Loucy (cell line): ENCODE data around the gene IGF1R.

Experiments used
- H2AFZ ChIP-seq: fragments of 200-600 bp; sonication (generic); 2 replicates; pipeline ENCODE4 v1.6.0; 2016; ENCODE audit warnings: antibody characterized with exemption, mild to moderate bottlenecking, low read length, moderate library complexity
- H3F3A ChIP-seq: fragments of 200-600 bp; 2 replicates; pipeline ENCODE4 v1.6.0; 2016; ENCODE audit warnings: antibody characterized with exemption, low read depth, mild to moderate bottlenecking
- H3K27me3 ChIP-seq: fragments of 200-600 bp; sonication (generic); 2 replicates; pipeline ENCODE4 v1.6.1; 2014; ENCODE audit warnings: low read length, mild to moderate bottlenecking; ENCODE audit not compliant: insufficient read depth, poor library complexity, severe bottlenecking
- H3K36me3 ChIP-seq: fragments of 200-600 bp; sonication (generic); 2 replicates; pipeline ENCODE4 v1.6.1; 2016; ENCODE audit warnings: low read length; ENCODE audit not compliant: insufficient read depth
- H3K4me1 ChIP-seq: fragments of 200-600 bp; sonication (generic); 2 replicates; pipeline ENCODE4 v1.5.1; 2014; ENCODE audit warnings: low read length, mild to moderate bottlenecking; ENCODE audit not compliant: insufficient read depth, poor library complexity, severe bottlenecking
- H3K4me2 ChIP-seq: fragments of 200-600 bp; sonication (generic); 2 replicates; pipeline ENCODE4 v1.6.0; 2014; ENCODE audit warnings: antibody characterized with exemption, low read length, low read depth, mild to moderate bottlenecking; ENCODE audit not compliant: poor library complexity, severe bottlenecking
- H3K4me3 ChIP-seq: fragments of 200-600 bp; sonication (generic); 2 replicates; pipeline ENCODE4 v1.5.1; 2014; ENCODE audit warnings: low read length, mild to moderate bottlenecking, mixed read lengths; ENCODE audit not compliant: poor library complexity, severe bottlenecking
- H3K79me2 ChIP-seq: fragments of 200-600 bp; sonication (generic); 2 replicates; pipeline ENCODE4 v1.6.1; 2014; ENCODE audit warnings: low read length; ENCODE audit not compliant: insufficient read depth
- H3K9ac ChIP-seq: fragments of 200-600 bp; sonication (generic); 2 replicates; pipeline ENCODE4 v1.6.0; 2014; ENCODE audit warnings: mild to moderate bottlenecking, low read depth, low read length, moderate library complexity; ENCODE audit not compliant: poor library complexity, severe bottlenecking
- H3K9me2 ChIP-seq: fragments of 200-600 bp; sonication (generic); replicated peaks from 2 replicates; pipeline ENCODE4 v1.6.1; 2016; ENCODE audit warnings: low read depth, low read length, mixed read lengths
- H3K9me3 ChIP-seq: fragments of 200-600 bp; sonication (generic); 2 replicates; pipeline ENCODE4 v1.6.1; 2014; ENCODE audit warnings: mild to moderate bottlenecking, antibody characterized with exemption, low read length, low read depth; ENCODE audit not compliant: insufficient read depth
- H4K20me1 ChIP-seq: fragments of 200-600 bp; sonication (generic); 2 replicates; pipeline ENCODE4 v1.6.0; 2014; ENCODE audit warnings: antibody characterized with exemption, low read length, mild to moderate bottlenecking; ENCODE audit not compliant: insufficient read depth, poor library complexity, severe bottlenecking
- EZH2phosphoT487 ChIP-seq: fragments of 200-600 bp; IDR thresholded peaks from 2 replicates; pipeline ENCODE4 v1.6.1; 2018; ENCODE audit warnings: antibody characterized with exemption, mild to moderate bottlenecking, moderate library complexity, borderline replicate concordance
- TF ChIP-seq, protein P1 (sequence below): fragments of 200-600 bp; sonication (generic); conservative IDR thresholded peaks from 2 replicates; pipeline ENCODE4 v1.5.1; 2014; ENCODE audit warnings: mild to moderate bottlenecking, antibody characterized with exemption, low read length

IGF1R gene

GRCh38 chr15:98893401-98893800, 245.1 kb downstream of the IGF1R start:
- no peaks in the 10 kb centered on the region for H3K9me3 ChIP-seq
- peaks cover 8% of the 10 kb centered on the region; the same call in 1 of the 2 replicates for H3K79me2 ChIP-seq
- no peak overlapping the region for H3K4me2 ChIP-seq
- no peaks in the 10 kb centered on the region for H3K27me3 ChIP-seq
- TF ChIP-seq, protein P1, sequence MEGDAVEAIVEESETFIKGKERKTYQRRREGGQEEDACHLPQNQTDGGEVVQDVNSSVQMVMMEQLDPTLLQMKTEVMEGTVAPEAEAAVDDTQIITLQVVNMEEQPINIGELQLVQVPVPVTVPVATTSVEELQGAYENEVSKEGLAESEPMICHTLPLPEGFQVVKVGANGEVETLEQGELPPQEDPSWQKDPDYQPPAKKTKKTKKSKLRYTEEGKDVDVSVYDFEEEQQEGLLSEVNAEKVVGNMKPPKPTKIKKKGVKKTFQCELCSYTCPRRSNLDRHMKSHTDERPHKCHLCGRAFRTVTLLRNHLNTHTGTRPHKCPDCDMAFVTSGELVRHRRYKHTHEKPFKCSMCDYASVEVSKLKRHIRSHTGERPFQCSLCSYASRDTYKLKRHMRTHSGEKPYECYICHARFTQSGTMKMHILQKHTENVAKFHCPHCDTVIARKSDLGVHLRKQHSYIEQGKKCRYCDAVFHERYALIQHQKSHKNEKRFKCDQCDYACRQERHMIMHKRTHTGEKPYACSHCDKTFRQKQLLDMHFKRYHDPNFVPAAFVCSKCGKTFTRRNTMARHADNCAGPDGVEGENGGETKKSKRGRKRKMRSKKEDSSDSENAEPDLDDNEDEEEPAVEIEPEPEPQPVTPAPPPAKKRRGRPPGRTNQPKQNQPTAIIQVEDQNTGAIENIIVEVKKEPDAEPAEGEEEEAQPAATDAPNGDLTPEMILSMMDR: no peak
- no peak for TF ChIP-seq EZH2phosphoT487
- H3K36me3 ChIP-seq: peaks cover 47% of the 10 kb centered on the region; the same call in 1 of the 2 replicates
- H3K9me2 ChIP-seq: no peaks in the 10 kb centered on the region
- H3F3A ChIP-seq: no peaks in the 10 kb centered on the region
- no peaks in the 10 kb centered on the region for H3K4me1 ChIP-seq
- H4K20me1 ChIP-seq: no peaks in the 10 kb centered on the region
- no peak overlapping the region for H3K4me3 ChIP-seq
- no peak overlapping the region for H3K9ac ChIP-seq
- no peak overlapping the region for H2AFZ ChIP-seq

GRCh38 chr15:98894312-98894711, 246.0 kb downstream of the IGF1R start:
- H3K4me1 ChIP-seq: no peaks in the 10 kb centered on the region
- no peak overlapping the region for H2AFZ ChIP-seq
- H3F3A ChIP-seq: no peaks in the 10 kb centered on the region
- peaks cover 3% of the 10 kb centered on the region; the same call in 1 of the 2 replicates for H3K79me2 ChIP-seq
- no peak overlapping the region for H3K4me3 ChIP-seq
- no peaks in the 10 kb centered on the region for H3K9me2 ChIP-seq
- H3K36me3 ChIP-seq: peaks cover 53% of the 10 kb centered on the region; the same call in 1 of the 2 replicates
- no peaks in the 10 kb centered on the region for H3K9me3 ChIP-seq
- H4K20me1 ChIP-seq: no peaks in the 10 kb centered on the region
- H3K9ac ChIP-seq: no peak overlapping the region
- no peak overlapping the region for H3K4me2 ChIP-seq
- H3K27me3 ChIP-seq: no peaks in the 10 kb centered on the region
- TF ChIP-seq, protein P1: no peak
- no peak for TF ChIP-seq EZH2phosphoT487

GRCh38 chr15:98896002-98896721, 247.8 kb downstream of the IGF1R start:
- H3K9me2 ChIP-seq: no peaks in the 10 kb centered on the region
- H2AFZ ChIP-seq: no peak overlapping the region
- H3K4me1 ChIP-seq: no peaks in the 10 kb centered on the region
- H3K4me2 ChIP-seq: no peak overlapping the region
- no peaks in the 10 kb centered on the region for H4K20me1 ChIP-seq
- no peaks in the 10 kb centered on the region for H3K27me3 ChIP-seq
- no peak overlapping the region for H3K9ac ChIP-seq
- no peak for TF ChIP-seq EZH2phosphoT487
- TF ChIP-seq, protein P1: no peak
- no peaks in the 10 kb centered on the region for H3K9me3 ChIP-seq
- no peak overlapping the region for H3K4me3 ChIP-seq
- peaks cover 66% of the 10 kb centered on the region; the same call in 1 of the 2 replicates for H3K36me3 ChIP-seq
- peaks cover 3% of the 10 kb centered on the region; the same call in 1 of the 2 replicates for H3K79me2 ChIP-seq
- H3F3A ChIP-seq: no peaks in the 10 kb centered on the region
